Gastrocnemius medialis (tissue), 4 donors: ENCODE data around the gene TTN. TPM values are rescaled to one million over a fixed set of nuclear protein-coding genes. Genes with fewer than 3 reads are reported as not detected.

Experiments used
- ATAC-seq, 2 donors: fragments of 150-250 bp; one replicate each; pipeline ENCODE4 v1.9.1; 2016
- DNase-seq, 2 donors: peaks; one replicate each; pipeline ENCODE4 v3.0.0-alpha.2; 2019
- H3K27ac ChIP-seq, 4 donors: fragments of 200-600 bp; sonication (generic); 1 replicate in 1 of 4; 2 replicates in 3 of 4; pipeline ENCODE4 v1.5.1; 2016 to 2018; ENCODE audit warnings: mild to moderate bottlenecking in 2 of 4, moderate library complexity in 1 of 4
- H3K27me3 ChIP-seq, 3 donors: fragments of 200-600 bp; sonication (generic) in 2 of 3; 1 replicate in 1 of 3; 2 replicates in 2 of 3; pipeline versions ENCODE4 v1.5.1 to v1.6.0; 2016 to 2019; ENCODE audit warnings: mild to moderate bottlenecking in 1 of 3, moderate library complexity in 1 of 3
- H3K36me3 ChIP-seq, 2 donors: fragments of 200-600 bp; sonication (generic) in 1 of 2; one replicate each; pipeline ENCODE4 v1.5.1; 2017 to 2018
- H3K4me1 ChIP-seq, 2 donors: fragments of 200-600 bp; sonication (generic) in 1 of 2; one replicate each; pipeline ENCODE4 v1.5.1; 2016 to 2017; ENCODE audit warnings: mild to moderate bottlenecking in 2 of 2
- H3K4me3 ChIP-seq, 4 donors: fragments of 200-600 bp; sonication (generic) in 3 of 4; 1 replicate in 1 of 4; 2 replicates in 3 of 4; pipeline ENCODE4 v1.5.1; 2016 to 2019; ENCODE audit warnings: mild to moderate bottlenecking in 2 of 4
- H3K9me3 ChIP-seq, 3 donors: fragments of 200-600 bp; sonication (generic) in 2 of 3; 1 replicate in 1 of 3; 2 replicates in 2 of 3; pipeline ENCODE4 v1.5.1; 2016 to 2019
- POLR2A ChIP-seq, 2 donors: fragments of 450-650 bp; IDR thresholded peaks; one replicate each; pipeline ENCODE4 v1.6.1; 2017; ENCODE audit warnings: antibody characterized with exemption in 2 of 2, mild to moderate bottlenecking in 2 of 2, moderate library complexity in 2 of 2
- in situ Hi-C, 4 donors: fragments of 200-750 bp; cut with MboI; loops; one replicate each; pipeline versions ENCODE4 v1.15.0 to v1.8.0; 2017; ENCODE audit warnings: low sequenced_read_pairs in 4 of 4
- intact Hi-C: fragments of 100-400 bp; cut with DNase I; formaldehyde crosslinking; loops from one replicate; pipeline ENCODE4 v1.15.1; 2023; ENCODE audit warnings: low total_unique reads
- total RNA-seq, 4 donors: library from RNA; depleted of rRNA; stranded (reverse); fragments of >200 nt; gene quantifications; one replicate each; pipeline versions ENCODE4 v1.1.0 to v1.2.3, GENCODE V29; 2016
- TF ChIP-seq, protein P1 (sequence below), 5 experiments: fragments of 450-650 bp in 3 of 5; fragments of 200-600 bp in 2 of 5; sonication (generic) in 2 of 5; IDR thresholded peaks in 4 of 5; conservative IDR thresholded peaks in 1 of 5; 1 replicate in 4 of 5; 2 replicates in 1 of 5; pipeline ENCODE4 v1.5.1; 2016 to 2019; ENCODE audit warnings: antibody characterized with exemption in 5 of 5, mild to moderate bottlenecking in 3 of 5, moderate library complexity in 3 of 5

The TTN gene
- total RNA-seq, 4 donors from 2014 or later, result 4,552 to 9,701 (median 7,268) TPM

DNA sequence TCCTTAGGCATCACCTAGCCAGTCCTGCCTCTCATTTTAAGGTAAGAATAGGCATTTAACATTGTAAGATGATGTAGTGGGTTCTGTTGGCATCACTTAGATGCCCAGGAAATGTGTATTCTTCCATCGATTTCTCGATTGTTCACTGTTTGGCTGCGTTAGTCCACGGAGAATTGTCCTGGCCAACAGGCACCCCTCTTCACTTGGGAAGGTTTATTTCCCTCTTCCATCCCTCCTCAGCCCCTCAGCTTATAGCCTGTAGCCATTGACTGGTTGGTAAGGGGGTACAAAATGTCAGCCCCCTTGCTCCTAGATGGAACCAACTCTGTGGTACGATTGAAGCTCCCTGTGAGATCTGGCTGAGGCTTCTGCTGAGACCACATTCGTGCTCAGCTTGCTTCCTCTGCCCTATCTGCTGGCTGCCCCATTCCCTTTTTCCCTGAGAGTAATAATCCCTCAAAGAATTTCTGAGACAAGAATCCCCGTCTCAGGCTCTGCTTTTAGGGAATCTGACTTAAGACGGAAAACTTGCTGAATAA lies 283.6 kb downstream of the TTN start:
- ATAC-seq, result peak; percentile 29 to 49

DNA sequence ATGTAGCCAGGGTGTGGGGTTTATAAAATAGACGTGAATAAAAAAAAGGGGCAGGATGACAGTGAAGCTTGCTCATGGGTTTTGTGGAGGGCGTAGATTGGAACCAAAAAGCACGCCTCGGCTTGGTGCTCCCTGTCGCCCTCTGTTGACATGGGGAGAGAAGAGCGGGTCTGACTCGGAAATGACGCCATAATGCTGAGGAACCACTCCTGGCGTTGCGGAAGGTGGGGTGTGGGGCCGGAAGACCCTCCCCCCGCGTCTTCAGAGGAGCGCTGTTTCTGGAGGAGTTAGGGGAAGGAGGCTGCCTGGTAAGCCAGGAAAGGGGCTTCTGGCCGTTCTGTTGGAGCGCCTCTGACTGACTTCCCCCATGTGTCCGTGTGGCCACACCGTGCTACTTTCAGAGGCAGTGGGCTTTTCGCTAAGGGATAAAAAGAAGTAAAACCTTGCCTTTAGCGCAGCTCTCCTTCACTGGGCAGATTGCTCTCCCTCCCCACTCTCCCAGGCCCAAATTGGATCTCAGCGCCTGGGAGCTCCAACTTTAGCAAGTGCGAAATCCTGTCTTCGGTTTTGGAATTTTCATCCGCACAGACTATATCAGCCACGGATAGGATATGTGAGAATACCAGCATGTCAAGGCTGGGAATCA lies 284.1 kb downstream of the TTN start:
- peak overlapping the region; percentile 70 to 90 (median 80) for H3K27ac ChIP-seq
- ATAC-seq (peak; percentile 58 to 74), DNase-seq (peak; percentile 66 to 80)
- H3K9me3 ChIP-seq, result no peaks in the 10 kb centered on the region
- H3K36me3 ChIP-seq, result peaks cover 12 to 25% of the 10 kb centered on the region in 2 donors
- H3K4me1 ChIP-seq, result peaks cover 0 to 3% of the 10 kb centered on the region in 2 donors
- TF ChIP-seq, protein P1, sequence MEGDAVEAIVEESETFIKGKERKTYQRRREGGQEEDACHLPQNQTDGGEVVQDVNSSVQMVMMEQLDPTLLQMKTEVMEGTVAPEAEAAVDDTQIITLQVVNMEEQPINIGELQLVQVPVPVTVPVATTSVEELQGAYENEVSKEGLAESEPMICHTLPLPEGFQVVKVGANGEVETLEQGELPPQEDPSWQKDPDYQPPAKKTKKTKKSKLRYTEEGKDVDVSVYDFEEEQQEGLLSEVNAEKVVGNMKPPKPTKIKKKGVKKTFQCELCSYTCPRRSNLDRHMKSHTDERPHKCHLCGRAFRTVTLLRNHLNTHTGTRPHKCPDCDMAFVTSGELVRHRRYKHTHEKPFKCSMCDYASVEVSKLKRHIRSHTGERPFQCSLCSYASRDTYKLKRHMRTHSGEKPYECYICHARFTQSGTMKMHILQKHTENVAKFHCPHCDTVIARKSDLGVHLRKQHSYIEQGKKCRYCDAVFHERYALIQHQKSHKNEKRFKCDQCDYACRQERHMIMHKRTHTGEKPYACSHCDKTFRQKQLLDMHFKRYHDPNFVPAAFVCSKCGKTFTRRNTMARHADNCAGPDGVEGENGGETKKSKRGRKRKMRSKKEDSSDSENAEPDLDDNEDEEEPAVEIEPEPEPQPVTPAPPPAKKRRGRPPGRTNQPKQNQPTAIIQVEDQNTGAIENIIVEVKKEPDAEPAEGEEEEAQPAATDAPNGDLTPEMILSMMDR (IDR thresholded peaks at IDR 0.05 in 4 of 5, conservative IDR thresholded peaks at IDR 0.05 in 1 of 5), result peak; percentile 68 to 76 (median 74)
- peak in 1 of 2 donors; percentile 22 for TF ChIP-seq POLR2A (IDR thresholded peaks at IDR 0.05)
- H3K27me3 ChIP-seq, result no peaks in the 10 kb centered on the region
- H3K4me3 ChIP-seq, result peak overlapping the region; percentile 48 to 61 (median 60)
- intact Hi-C loops, result loop anchor here (2.0 kb wide), 1 partner anchor 42 kb away; the partner anchor contains the start of gene PLEKHA3
- in situ Hi-C loops, result no loop called here

More for the DNA sequence above, 283.6 kb downstream of the TTN start:
- Histone ChIP-seq H3K9me3 (no peaks in the 10 kb centered on the region), H3K4me3 (peak overlapping the region; percentile 48 to 61 (median 60)), H3K4me1 (peaks cover 0 to 3% of the 10 kb centered on the region in 2 donors), H3K27ac (peak overlapping the region; percentile 70 to 90 (median 80)), H3K36me3 (peaks cover 17 to 31% of the 10 kb centered on the region in 2 donors), H3K27me3 (no peaks in the 10 kb centered on the region)
- intact Hi-C loops, result loop anchor here (2.0 kb wide), 1 partner anchor 43 kb away; the partner anchor contains the start of gene PLEKHA3
- no peak for DNase-seq
- TF ChIP-seq, protein P1 (IDR thresholded peaks at IDR 0.05 in 4 of 5, conservative IDR thresholded peaks at IDR 0.05 in 1 of 5), result no peak
- no peak for TF ChIP-seq POLR2A (IDR thresholded peaks at IDR 0.05)
- in situ Hi-C loops, result no loop called here

- H3K4me3 ChIP-seq, result no peak overlapping the region
- in situ Hi-C loops (no loop called here), intact Hi-C loops (loop anchor here (2.0 kb wide), 1 partner anchor 41 kb away; the partner anchor contains the start of gene PLEKHA3)
- H3K27me3 ChIP-seq, result no peaks in the 10 kb centered on the region
- TF ChIP-seq POLR2A (IDR thresholded peaks at IDR 0.05), result no peak
- TF ChIP-seq, protein P1 (IDR thresholded peaks at IDR 0.05 in 4 of 5, conservative IDR thresholded peaks at IDR 0.05 in 1 of 5), result no peak
- peaks cover 0 to 3% of the 10 kb centered on the region in 2 donors for H3K4me1 ChIP-seq
- no peaks in the 10 kb centered on the region for H3K9me3 ChIP-seq
- H3K36me3 ChIP-seq, result peaks cover 0 to 9% of the 10 kb centered on the region in 2 donors
- no peak overlapping the region for H3K27ac ChIP-seq
- ATAC-seq (no peak), DNase-seq (no peak)
These were observed 285.7 kb downstream of the TTN start for GRCh38 chr2:178521304-178522150.

DNA sequence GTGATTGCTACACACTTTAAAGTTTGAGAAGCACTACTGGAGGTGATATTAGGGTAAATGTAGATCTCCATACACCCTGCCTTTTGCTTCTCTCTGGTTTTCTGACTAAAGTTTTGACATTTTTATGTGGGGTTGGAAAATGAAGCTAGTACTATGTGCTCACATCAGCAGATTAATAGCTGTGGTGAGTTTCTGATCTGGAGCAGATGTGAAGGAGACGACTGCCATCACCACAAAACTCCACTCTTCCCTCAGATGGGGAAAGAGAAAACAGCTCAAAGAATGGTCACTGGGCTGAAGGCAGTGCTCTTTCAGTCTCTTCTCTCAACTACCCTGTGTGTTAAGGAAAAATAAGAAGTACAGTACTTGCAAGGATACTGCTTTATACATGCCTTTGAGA lies 289.7 kb downstream of the TTN start:
- Histone ChIP-seq H3K9me3 (no peaks in the 10 kb centered on the region), H3K4me1 (no peaks in the 10 kb centered on the region), H3K27ac (no peak overlapping the region), H3K4me3 (no peak overlapping the region), H3K36me3 (peaks cover 0 to 2% of the 10 kb centered on the region in 2 donors), H3K27me3 (no peaks in the 10 kb centered on the region)
- in situ Hi-C loops (no loop called here), intact Hi-C loops (no loop called here)
- ATAC-seq, result no peak
- DNase-seq, result no peak
- TF ChIP-seq, protein P1 (IDR thresholded peaks at IDR 0.05 in 4 of 5, conservative IDR thresholded peaks at IDR 0.05 in 1 of 5), result no peak
